GM18868 (cell line): ENCODE results near the gene PCTP.

Experiments
- ATAC-seq: cut with Tn5 transposase; IDR thresholded peaks from one replicate; pipeline ENCODE4 v1.9.1; 2021; ENCODE audit warnings: mild to moderate bottlenecking, moderate library complexity; ENCODE audit not compliant: unreplicated experiment

PCTP gene

GRCh38 chr17:55727275-55727674 lies 23.6 kb upstream of the PCTP start:
- no peak for ATAC-seq

DNA sequence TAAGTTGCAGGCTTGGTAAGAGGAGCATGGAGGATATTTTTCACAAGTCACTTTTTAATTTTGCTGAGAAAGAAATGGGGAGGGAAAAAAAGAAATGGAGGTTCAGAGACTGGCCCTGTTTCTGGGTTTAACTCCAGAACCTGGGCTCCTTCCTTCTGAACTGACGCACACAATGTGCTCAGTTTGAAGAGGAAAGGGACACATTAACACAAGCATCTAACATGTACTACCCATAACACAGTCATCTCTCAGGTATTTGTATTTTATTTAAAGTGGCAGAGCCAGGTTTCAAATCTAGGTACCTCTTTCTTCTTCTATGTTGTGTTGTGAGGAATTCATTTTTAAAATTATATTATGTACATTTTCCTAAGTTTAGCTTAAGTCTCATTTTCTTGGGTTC lies 22.9 kb upstream of the PCTP start:
- ATAC-seq, result no peak

DNA sequence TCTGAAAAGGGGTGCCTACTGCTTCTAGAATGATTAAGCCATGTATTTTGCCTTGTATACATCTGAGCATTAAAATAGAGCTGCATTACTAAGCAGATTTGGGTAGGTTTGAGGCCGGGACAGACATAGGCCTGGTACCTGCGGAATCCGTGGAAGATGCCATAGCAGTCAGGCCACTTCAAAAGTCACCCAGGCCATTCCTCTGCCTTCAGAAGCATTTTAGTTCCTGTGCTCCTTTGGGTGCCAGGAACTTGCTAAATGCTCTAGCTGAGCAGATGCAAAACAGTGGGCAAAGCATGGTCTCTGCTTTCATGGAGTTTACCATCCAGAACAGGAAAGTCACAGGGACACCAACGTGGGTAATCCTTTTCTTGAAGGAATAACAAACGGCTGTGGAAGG lies 22.5 kb upstream of the PCTP start:
- ATAC-seq, result no peak

- ATAC-seq, result no peak
These were observed 22.0 kb upstream of the PCTP start for GRCh38 chr17:55728833-55729232.

DNA sequence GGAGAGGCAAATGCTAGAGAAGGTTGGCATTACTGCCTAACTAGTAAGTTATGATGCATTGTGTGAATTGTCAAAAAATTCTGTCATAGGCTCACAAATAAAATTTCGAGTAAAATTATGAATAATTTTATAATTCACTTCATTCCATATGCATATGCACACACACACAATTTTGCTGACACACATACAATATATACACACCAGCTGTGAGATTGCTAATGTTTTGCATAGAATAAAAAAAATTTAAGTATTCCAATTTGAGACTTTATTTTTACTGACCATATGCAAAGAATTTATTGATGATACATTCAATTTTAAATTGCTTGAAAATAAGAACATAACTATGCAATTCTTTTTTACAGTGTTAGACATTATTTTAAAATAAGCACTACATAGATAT lies 21.4 kb upstream of the PCTP start:
- ATAC-seq, result no peak

- ATAC-seq, result no peak
These were observed 20.5 kb upstream of the PCTP start for GRCh38 chr17:55730380-55730779.

DNA sequence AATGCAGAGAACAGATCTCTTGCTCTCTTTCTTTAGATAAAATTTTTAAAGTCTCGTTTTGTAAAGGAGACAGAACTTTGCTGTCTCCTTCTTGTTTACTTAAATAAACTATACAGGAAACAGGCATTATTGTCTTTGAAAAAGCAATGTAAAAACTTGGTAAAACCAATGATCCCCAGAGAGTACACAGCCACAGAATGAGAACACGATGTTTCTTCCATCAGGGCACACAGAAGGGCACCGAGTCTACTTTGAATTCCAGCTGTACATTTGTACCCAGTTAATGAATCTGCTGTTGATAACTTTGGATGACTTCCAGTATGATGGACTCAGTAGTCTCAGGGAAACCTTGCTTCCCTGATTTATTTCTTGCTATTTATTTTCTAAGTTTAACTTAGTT lies 20.0 kb upstream of the PCTP start:
- ATAC-seq, result no peak

GRCh38 chr17:55731586-55732250 lies 19.1 kb upstream of the PCTP start:
- no peak for ATAC-seq

GRCh38 chr17:55734128-55734781 lies 16.6 kb upstream of the PCTP start:
- ATAC-seq, result peak; percentile 57

DNA sequence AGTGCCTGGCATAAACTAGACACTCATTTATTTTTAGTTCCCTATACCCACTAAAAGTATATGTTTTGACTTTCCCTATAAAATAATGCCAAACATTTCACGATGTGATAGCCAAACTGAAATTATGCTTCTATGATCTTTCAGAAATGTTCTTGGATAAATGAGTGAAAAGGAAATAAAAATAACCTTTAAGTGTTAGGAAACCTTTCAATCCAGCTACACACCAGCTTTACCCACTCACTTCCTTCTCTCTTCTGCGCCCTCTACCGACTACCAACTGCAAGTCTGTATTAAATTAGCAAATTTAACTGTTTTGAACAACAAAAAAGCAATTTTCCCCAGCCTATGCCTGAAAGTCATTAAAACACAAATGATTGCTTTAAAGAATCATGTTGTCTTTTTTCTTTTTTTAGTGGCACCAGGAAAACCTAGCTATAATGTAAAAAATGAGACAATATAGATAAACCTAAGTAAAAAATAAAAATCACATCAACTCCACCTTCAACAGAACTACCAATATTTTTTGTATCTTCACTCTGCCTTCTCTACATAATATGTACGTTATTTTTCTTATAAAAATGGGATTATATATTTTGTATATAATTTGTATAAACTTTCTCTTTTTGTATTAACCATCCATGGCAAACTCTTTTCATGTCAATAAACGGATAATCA lies 15.0 kb upstream of the PCTP start:
- peak; percentile 38 for ATAC-seq

- ATAC-seq, result no peak
These were observed 12.8 kb upstream of the PCTP start for GRCh38 chr17:55737976-55738501.

GRCh38 chr17:55740511-55741355 lies 10.1 kb upstream of the PCTP start:
- no peak for ATAC-seq

GRCh38 chr17:55741356-55741700 lies 9.5 kb upstream of the PCTP start:
- no peak for ATAC-seq

DNA sequence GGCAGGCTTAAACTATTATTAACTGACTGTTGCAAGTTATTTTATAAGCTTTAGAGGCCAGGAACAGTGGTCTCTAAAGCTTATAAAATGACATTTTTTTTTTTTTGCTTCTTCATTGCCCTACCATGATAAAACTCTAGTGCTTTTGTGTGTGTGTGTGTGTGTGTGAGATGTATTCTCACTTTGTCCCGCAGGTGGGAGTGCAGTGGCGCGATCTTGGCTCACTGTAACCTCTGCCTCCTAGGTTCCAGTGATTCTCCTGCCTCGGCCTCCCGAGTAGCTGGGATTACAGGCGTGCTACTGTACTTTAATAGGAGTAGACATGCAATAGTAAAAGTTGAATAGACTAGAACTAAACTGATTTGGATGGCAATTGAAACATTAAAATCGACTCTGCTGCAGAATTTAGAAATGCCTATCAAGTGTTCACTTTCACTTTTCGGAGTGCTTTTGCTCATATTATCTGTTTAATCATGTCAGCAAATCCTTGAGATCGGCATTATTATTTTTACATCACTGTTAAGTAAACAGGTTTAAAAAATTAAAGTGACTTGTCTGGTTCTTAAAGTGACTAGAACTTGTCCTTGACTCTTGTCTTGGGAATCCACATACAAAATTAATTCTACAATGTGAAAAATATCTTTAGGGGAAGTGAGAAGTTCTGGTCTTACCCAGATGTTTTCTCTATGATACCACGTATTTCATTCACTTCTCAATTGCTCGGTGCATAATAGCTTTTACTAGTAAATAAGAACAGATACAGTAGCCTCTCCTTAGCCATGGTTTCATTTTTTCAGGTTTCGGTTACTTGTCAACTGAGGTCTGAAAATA lies 8.4 kb upstream of the PCTP start:
- peak; percentile 96 for ATAC-seq

- peak; percentile 47 for ATAC-seq
These were observed 7.7 kb upstream of the PCTP start for GRCh38 chr17:55743103-55743679.

- no peak for ATAC-seq
These were observed 5.6 kb upstream of the PCTP start for GRCh38 chr17:55745258-55745657.

GRCh38 chr17:55746466-55746865 lies 4.4 kb upstream of the PCTP start:
- no peak for ATAC-seq

- no peak for ATAC-seq
These were observed 3.6 kb upstream of the PCTP start for GRCh38 chr17:55747209-55747608.

DNA sequence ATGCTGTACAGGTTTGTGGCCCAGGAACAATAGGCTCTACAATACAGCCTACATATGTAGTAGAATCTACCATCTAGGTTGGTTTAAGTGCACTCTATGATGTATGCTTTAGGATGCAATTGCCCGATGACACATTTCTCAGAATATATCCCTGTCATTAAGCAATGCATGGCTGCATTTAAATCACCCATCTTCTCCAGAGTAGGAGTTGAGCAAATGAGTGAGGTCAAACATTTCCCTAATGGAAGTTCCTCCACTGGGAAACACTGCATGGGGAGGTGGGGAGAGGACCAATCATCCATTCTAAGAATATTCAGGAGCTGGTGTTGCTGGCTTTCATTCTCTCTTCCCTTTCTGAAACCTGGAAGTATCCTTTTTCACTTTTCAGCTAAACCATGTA lies 2.0 kb upstream of the PCTP start:
- no peak for ATAC-seq

GRCh38 chr17:55749985-55750384 lies 866 bp upstream of the PCTP start:
- no peak for ATAC-seq
